GM10266 (cell line): ENCODE results near the gene XXYLT1.
"Not testable (repeated sequence)": the region's sequence is repeated elsewhere in the genome, so short reads cannot be mapped to it uniquely, and the experiment has no call there.

Experiments used
- DNase-seq: peaks from one replicate; pipeline ENCODE4 v3.0.0; 2012; ENCODE audit errors: extremely low spot score
- TF ChIP-seq, protein P1 (sequence below): IDR thresholded peaks from 2 replicates; pipeline ENCODE4 v1.5.1; 2012; ENCODE audit warnings: mild to moderate bottlenecking, low read depth; ENCODE audit not compliant: control insufficient read depth, insufficient read depth; ENCODE audit errors: missing control alignments

Gene XXYLT1

GRCh38 chr3:195058336-195059005 lies 212.5 kb downstream of the XXYLT1 start:
- TF ChIP-seq, protein P1, sequence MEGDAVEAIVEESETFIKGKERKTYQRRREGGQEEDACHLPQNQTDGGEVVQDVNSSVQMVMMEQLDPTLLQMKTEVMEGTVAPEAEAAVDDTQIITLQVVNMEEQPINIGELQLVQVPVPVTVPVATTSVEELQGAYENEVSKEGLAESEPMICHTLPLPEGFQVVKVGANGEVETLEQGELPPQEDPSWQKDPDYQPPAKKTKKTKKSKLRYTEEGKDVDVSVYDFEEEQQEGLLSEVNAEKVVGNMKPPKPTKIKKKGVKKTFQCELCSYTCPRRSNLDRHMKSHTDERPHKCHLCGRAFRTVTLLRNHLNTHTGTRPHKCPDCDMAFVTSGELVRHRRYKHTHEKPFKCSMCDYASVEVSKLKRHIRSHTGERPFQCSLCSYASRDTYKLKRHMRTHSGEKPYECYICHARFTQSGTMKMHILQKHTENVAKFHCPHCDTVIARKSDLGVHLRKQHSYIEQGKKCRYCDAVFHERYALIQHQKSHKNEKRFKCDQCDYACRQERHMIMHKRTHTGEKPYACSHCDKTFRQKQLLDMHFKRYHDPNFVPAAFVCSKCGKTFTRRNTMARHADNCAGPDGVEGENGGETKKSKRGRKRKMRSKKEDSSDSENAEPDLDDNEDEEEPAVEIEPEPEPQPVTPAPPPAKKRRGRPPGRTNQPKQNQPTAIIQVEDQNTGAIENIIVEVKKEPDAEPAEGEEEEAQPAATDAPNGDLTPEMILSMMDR: no peak
- no peak for DNase-seq

DNA sequence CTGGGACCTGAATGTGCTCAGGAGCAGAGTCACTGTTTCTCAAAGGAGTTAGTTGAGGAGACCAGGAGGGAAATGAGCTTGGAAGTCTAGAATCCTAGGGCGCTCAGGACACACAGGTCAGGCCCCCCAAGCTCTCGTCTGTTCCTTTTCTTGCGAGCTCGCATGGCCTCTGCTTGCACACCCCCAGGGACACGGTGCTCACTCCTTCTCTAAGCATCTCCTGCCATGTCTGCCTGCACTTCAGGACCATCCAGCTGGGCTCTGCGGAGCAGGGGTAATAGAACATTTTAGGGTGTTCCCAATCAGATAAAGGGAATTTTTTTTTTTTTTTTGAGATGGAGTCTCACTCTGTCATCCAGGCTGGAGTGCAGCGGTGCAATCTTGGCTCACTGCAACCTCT lies 213.2 kb downstream of the XXYLT1 start:
- DNase-seq: no peak
- TF ChIP-seq, protein P1: no peak

GRCh38 chr3:195056506-195056905 lies 214.5 kb downstream of the XXYLT1 start:
- TF ChIP-seq, protein P1: no peak
- DNase-seq: no peak

- no peak for DNase-seq
- TF ChIP-seq, protein P1: no peak
Observed at GRCh38 chr3:195054311-195054710, 216.6 kb downstream of the XXYLT1 start.

DNA sequence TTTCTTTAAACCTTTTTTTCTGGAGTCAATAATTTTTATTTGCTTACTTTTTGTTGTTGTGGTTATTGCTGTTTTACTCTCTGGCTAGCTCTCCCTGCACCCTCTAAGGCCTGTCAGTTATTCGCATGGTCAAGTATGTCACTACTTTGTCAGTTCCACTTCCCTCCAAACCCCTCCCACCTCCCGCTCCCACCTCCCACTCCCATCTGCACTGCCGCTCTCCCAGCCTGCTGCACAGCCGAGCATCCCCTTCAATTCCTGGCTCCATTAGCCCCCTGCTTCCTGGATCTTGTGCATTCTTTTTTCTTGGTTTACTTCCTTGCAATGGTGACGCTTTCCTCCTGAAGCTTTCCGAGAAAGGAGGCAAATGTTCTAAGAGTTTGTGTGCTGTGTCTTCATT lies 218.0 kb downstream of the XXYLT1 start:
- TF ChIP-seq, protein P1: no peak
- DNase-seq: no peak

DNA sequence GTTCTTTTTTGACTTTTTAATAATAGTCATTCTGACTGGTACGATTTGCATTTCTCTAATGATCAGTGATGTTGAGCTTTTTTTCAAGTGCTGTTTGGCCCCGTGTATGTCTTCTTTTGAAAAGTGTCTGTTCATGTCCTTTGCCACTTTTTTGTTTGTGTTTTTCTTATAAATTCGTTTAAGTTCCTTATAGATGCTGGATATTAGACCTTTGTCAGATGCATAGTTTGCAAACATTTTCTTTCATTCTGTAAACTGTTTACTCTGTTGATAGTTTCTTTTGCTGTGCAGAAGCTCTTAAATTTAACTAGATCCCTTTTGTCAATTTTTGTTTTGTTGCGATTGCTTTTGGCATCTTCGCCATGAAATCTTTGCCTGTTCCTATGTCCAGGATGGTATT lies 220.7 kb downstream of the XXYLT1 start:
- not testable (repeated sequence) for DNase-seq

DNA sequence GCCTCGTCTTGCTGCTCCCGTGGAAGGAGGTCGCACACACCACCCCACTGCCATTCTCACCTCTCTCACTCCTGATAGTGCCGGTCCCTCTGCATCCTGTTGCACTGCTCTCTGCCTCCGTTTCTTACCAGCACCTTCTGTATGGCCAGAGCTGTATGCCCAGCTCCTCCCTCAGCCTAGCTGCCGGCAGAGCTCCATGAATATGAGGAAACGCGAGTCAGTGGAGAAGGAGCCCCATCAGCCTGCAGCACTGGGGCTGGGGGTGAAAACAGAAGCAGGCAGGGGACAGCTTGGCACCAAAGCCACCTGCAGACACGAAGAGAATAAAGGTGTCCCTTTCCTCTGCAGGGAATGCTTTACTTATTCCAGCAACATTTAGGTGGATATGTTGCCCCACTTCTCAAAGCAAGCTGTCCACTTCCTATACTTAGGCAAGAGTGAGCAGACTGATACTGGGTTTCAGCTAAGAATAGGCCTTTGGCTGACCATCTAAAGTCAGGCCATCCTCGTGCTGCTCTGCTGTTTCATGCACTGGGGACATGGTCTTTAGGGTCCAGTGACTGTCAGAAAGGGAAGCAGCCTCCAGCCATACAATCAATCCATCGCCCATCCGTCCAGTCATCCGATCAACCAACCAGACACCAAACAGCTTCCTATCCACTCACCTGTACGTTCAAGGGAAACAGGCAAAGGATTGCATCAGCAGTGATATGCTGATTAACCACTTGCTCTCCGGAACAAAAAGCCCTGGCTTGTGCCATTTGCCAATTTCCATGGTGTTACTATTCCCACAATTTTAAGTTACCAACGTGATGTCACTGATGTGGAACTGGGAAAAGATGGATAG lies 222.7 kb downstream of the XXYLT1 start:
- TF ChIP-seq, protein P1: no peak
- DNase-seq: no peak
